HUES6 (cell line): ENCODE results near the gene PARVB.

ENCODE experiments used
- H3K27ac ChIP-seq: 2 replicates; pipeline ENCODE4 v1.7.0; 2013; ENCODE audit warnings: low read depth, mild to moderate bottlenecking, low read length, inconsistent platforms
- H3K27me3 ChIP-seq: 2 replicates; pipeline ENCODE4 v1.6.1; 2013; ENCODE audit warnings: low read length; ENCODE audit not compliant: control insufficient read depth, insufficient read depth
- H3K36me3 ChIP-seq: 2 replicates; pipeline ENCODE4 v1.6.1; 2013; ENCODE audit warnings: low read length; ENCODE audit not compliant: control insufficient read depth, insufficient read depth
- H3K4me1 ChIP-seq: 2 replicates; pipeline ENCODE4 v1.6.1; 2013; ENCODE audit warnings: low read length; ENCODE audit not compliant: control insufficient read depth, insufficient read depth
- H3K4me3 ChIP-seq: 2 replicates; pipeline ENCODE4 v1.5.1; 2013; ENCODE audit warnings: low read depth, low read length
- H3K9ac ChIP-seq: one replicate; pipeline ENCODE4 v1.6.1; 2013; ENCODE audit warnings: mild to moderate bottlenecking, low read length
- H3K9me3 ChIP-seq: 2 replicates; pipeline ENCODE4 v1.6.1; 2013; ENCODE audit warnings: low read depth, low read length; ENCODE audit not compliant: control insufficient read depth, insufficient read depth

Gene PARVB

GRCh38 chr22:44187652-44188230, 163.6 kb downstream of the PARVB start:
- no peaks in the 10 kb centered on the region for H3K36me3 ChIP-seq
- no peak overlapping the region for H3K4me3 ChIP-seq
- H3K9me3 ChIP-seq = no peaks in the 10 kb centered on the region
- H3K9ac ChIP-seq = no peak overlapping the region
- H3K27me3 ChIP-seq = no peaks in the 10 kb centered on the region
- peaks cover 2% of the 10 kb centered on the region; the same call in 1 of the 2 replicates for H3K4me1 ChIP-seq
- no peak overlapping the region for H3K27ac ChIP-seq

GRCh38 chr22:44188316-44188715, 164.2 kb downstream of the PARVB start:
- H3K27me3 ChIP-seq = no peaks in the 10 kb centered on the region
- H3K4me3 ChIP-seq = no peak overlapping the region
- no peak overlapping the region for H3K9ac ChIP-seq
- H3K27ac ChIP-seq = no peak overlapping the region
- no peaks in the 10 kb centered on the region for H3K9me3 ChIP-seq
- H3K36me3 ChIP-seq = no peaks in the 10 kb centered on the region
- peaks cover 2% of the 10 kb centered on the region; the same call in 1 of the 2 replicates for H3K4me1 ChIP-seq

- Histone ChIP-seq H3K36me3 (no peaks in the 10 kb centered on the region), H3K27ac (no peak overlapping the region), H3K4me3 (no peak overlapping the region), H3K4me1 (peaks cover 2% of the 10 kb centered on the region; the same call in 1 of the 2 replicates), H3K27me3 (no peaks in the 10 kb centered on the region), H3K9ac (no peak overlapping the region), H3K9me3 (no peaks in the 10 kb centered on the region)
These were observed 165.0 kb downstream of the PARVB start for GRCh38 chr22:44188986-44189630.

GRCh38 chr22:44190381-44190976, 166.4 kb downstream of the PARVB start:
- Histone ChIP-seq H3K27me3 (no peaks in the 10 kb centered on the region), H3K4me3 (no peak overlapping the region)

GRCh38 chr22:44191036-44191454, 166.9 kb downstream of the PARVB start:
- no peaks in the 10 kb centered on the region for H3K9me3 ChIP-seq
- no peak overlapping the region for H3K9ac ChIP-seq
- H3K27me3 ChIP-seq = no peaks in the 10 kb centered on the region
- H3K36me3 ChIP-seq = no peaks in the 10 kb centered on the region
- H3K4me1 ChIP-seq = peaks cover 2% of the 10 kb centered on the region; the same call in 1 of the 2 replicates
- H3K4me3 ChIP-seq = no peak overlapping the region
- H3K27ac ChIP-seq = no peak overlapping the region

More at GRCh38 chr22:44190381-44190976, 166.4 kb downstream of the PARVB start:
- H3K4me1 ChIP-seq = peaks cover 2% of the 10 kb centered on the region; the same call in 1 of the 2 replicates
- no peaks in the 10 kb centered on the region for H3K36me3 ChIP-seq
- H3K27ac ChIP-seq = no peak overlapping the region
- no peaks in the 10 kb centered on the region for H3K9me3 ChIP-seq
- no peak overlapping the region for H3K9ac ChIP-seq

GRCh38 chr22:44192098-44192815, 168.2 kb downstream of the PARVB start:
- Histone ChIP-seq H3K27me3 (no peaks in the 10 kb centered on the region), H3K4me3 (no peak overlapping the region), H3K36me3 (no peaks in the 10 kb centered on the region), H3K27ac (no peak overlapping the region), H3K4me1 (peaks cover 2% of the 10 kb centered on the region; the same call in 1 of the 2 replicates), H3K9ac (no peak overlapping the region), H3K9me3 (no peaks in the 10 kb centered on the region)

- Histone ChIP-seq H3K27me3 (no peaks in the 10 kb centered on the region), H3K36me3 (no peaks in the 10 kb centered on the region)
These were observed 168.9 kb downstream of the PARVB start for GRCh38 chr22:44192816-44193534.

GRCh38 chr22:44193535-44193891, 169.4 kb downstream of the PARVB start:
- H3K27ac ChIP-seq = no peak overlapping the region
- H3K4me3 ChIP-seq = no peak overlapping the region
- peaks cover 2% of the 10 kb centered on the region; the same call in 1 of the 2 replicates for H3K4me1 ChIP-seq
- no peaks in the 10 kb centered on the region for H3K27me3 ChIP-seq
- H3K9me3 ChIP-seq = no peaks in the 10 kb centered on the region
- no peaks in the 10 kb centered on the region for H3K36me3 ChIP-seq
- no peak overlapping the region for H3K9ac ChIP-seq

More at GRCh38 chr22:44192816-44193534, 168.9 kb downstream of the PARVB start:
- H3K4me1 ChIP-seq = peaks cover 2% of the 10 kb centered on the region; the same call in 1 of the 2 replicates
- H3K27ac ChIP-seq = no peak overlapping the region
- H3K9me3 ChIP-seq = no peaks in the 10 kb centered on the region
- no peak overlapping the region for H3K4me3 ChIP-seq
- H3K9ac ChIP-seq = no peak overlapping the region

- Histone ChIP-seq H3K4me3 (no peak overlapping the region), H3K9me3 (no peaks in the 10 kb centered on the region), H3K27me3 (no peaks in the 10 kb centered on the region), H3K9ac (no peak overlapping the region), H3K36me3 (no peaks in the 10 kb centered on the region), H3K4me1 (peaks cover 2% of the 10 kb centered on the region; the same call in 1 of the 2 replicates), H3K27ac (no peak overlapping the region)
These were observed 170.5 kb downstream of the PARVB start for GRCh38 chr22:44194569-44194968.

GRCh38 chr22:44195189-44195871, 171.2 kb downstream of the PARVB start:
- no peak overlapping the region for H3K27ac ChIP-seq
- H3K4me3 ChIP-seq = no peak overlapping the region
- H3K9ac ChIP-seq = no peak overlapping the region
- H3K4me1 ChIP-seq = peaks cover 2% of the 10 kb centered on the region; the same call in 1 of the 2 replicates
- H3K27me3 ChIP-seq = no peaks in the 10 kb centered on the region
- no peaks in the 10 kb centered on the region for H3K9me3 ChIP-seq
- H3K36me3 ChIP-seq = no peaks in the 10 kb centered on the region
